CD8-positive, alpha-beta memory T cell (primary cell): ENCODE results near the gene ABCB6. TPM values are rescaled to one million over a fixed set of nuclear protein-coding genes. Genes with fewer than 3 reads are reported as not detected.
A peak's percentile ranks its signal among the peaks of the same experiment; 100 is the strongest.

Experiments
- CTCF ChIA-PET: fragments of 350-600 bp; sonication (Branson Sonifier 250); formaldehyde crosslinking; loops from one replicate; lab custom pipeline; 2021; ENCODE audit warnings: antibody characterized with exemption; lab: Charles Lee
- POLR2A ChIA-PET: fragments of 350-600 bp; sonication (Branson Sonifier 250); formaldehyde crosslinking; loops from one replicate; lab custom pipeline; 2021; ENCODE audit warnings: antibody characterized with exemption; lab: Charles Lee
- DNase-seq, 5 donors: peaks; one replicate each; pipeline versions ENCODE4 v3.0.0 to v3.0.0-alpha.2; 2020 to 2022; ENCODE audit warnings: mixed read lengths in 1 of 5
- H3K27ac ChIP-seq: one replicate; pipeline ENCODE4 v1.7.0; 2013; ENCODE audit warnings: low read depth, mild to moderate bottlenecking, low read length, moderate library complexity
- H3K27me3 ChIP-seq: 2 replicates; pipeline ENCODE4 v1.7.0; 2013; ENCODE audit warnings: low read length, mild to moderate bottlenecking; ENCODE audit not compliant: insufficient read depth, poor library complexity, severe bottlenecking
- H3K36me3 ChIP-seq: 2 replicates; pipeline ENCODE4 v1.7.0; 2013; ENCODE audit warnings: mild to moderate bottlenecking, low read length, moderate library complexity; ENCODE audit not compliant: insufficient read depth
- H3K4me1 ChIP-seq: 2 replicates; pipeline ENCODE4 v1.7.0; 2013; ENCODE audit warnings: mild to moderate bottlenecking, low read length, moderate library complexity; ENCODE audit not compliant: insufficient read depth
- H3K4me3 ChIP-seq: 2 replicates; pipeline ENCODE4 v1.7.0; 2013; ENCODE audit warnings: mild to moderate bottlenecking, low read length
- H3K9me3 ChIP-seq: 2 replicates; pipeline ENCODE4 v1.7.0; 2013; ENCODE audit warnings: mild to moderate bottlenecking, low read length
- H3K27ac Mint-ChIP-seq, 8 donors: one replicate each; pipeline ENCODE4 v1.8.0; 2020 to 2021; ENCODE audit warnings: mixed read lengths in 8 of 8, mild to moderate bottlenecking in 6 of 8, inconsistent platforms in 3 of 8, moderate library complexity in 3 of 8
- H3K27me3 Mint-ChIP-seq, 2 donors: one replicate each; pipeline ENCODE4 v1.8.0; 2020 to 2021; ENCODE audit warnings: mixed read lengths in 2 of 2, mild to moderate bottlenecking in 1 of 2, moderate library complexity in 1 of 2
- H3K36me3 Mint-ChIP-seq, 3 donors: one replicate each; pipeline ENCODE4 v1.8.0; 2020 to 2021; ENCODE audit warnings: mixed read lengths in 3 of 3, inconsistent platforms in 1 of 3, mild to moderate bottlenecking in 1 of 3
- H3K4me1 Mint-ChIP-seq, 3 donors: one replicate each; pipeline ENCODE4 v1.8.0; 2020 to 2021; ENCODE audit warnings: mixed read lengths in 3 of 3, inconsistent platforms in 1 of 3, mild to moderate bottlenecking in 1 of 3
- H3K4me3 Mint-ChIP-seq, 7 donors: one replicate each; pipeline ENCODE4 v1.8.0; 2020 to 2021; ENCODE audit warnings: mixed read lengths in 7 of 7, mild to moderate bottlenecking in 6 of 7, moderate library complexity in 4 of 7, inconsistent platforms in 2 of 7
- H3K9me3 Mint-ChIP-seq, 5 donors: one replicate each; pipeline ENCODE4 v1.8.0; 2020 to 2022; ENCODE audit warnings: mixed read lengths in 5 of 5, mild to moderate bottlenecking in 3 of 5, moderate library complexity in 2 of 5, inconsistent platforms in 1 of 5
- polyA plus RNA-seq: library from polyadenylated mRNA; unstranded; fragments of 300-500 nt; fragmentation: Illumina TruSeq; gene quantifications from one replicate; pipeline ENCODE4 v1.2.3, GENCODE V29; 2021
- total RNA-seq, 2 experiments: library from RNA; stranded (reverse); gene quantifications; one replicate each; pipeline ENCODE4 v1.2.3, GENCODE V29; 2021

ABCB6 gene
- total and polyA plus RNA-seq, 3 experiments from 2014 or later: 2.1 to 22.8 (median 22.1) TPM

DNA sequence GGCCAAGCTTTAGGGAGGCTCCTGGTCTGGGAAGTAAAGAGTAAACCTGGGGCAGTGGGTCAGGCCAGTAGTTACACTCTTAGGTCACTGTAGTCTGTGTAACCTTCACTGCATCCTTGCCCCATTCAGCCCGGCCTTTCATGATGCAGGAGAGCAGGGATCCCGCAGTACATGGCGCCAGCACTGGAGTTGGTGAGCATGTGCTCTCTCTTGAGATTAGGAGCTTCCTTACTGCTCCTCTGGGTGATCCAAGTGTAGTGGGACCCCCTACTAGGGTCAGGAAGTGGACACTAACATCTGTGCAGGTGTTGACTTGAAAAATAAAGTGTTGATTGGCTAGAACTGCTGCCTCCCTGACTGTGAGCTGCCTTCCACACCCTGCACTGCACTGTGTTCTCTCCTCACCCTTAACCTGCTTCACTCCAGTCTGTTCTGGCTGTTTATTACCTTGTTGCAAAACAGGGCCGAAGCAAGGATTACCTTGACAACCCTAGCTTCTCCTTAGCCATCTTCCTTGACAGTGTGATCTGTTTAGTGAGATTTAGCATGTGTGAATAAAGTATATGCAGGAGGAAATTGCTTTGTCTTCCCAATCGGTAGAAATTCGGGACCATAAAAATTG is 35.5 kb downstream of the ABCB6 start:
- Mint-ChIP-seq H3K4me3 (peak overlapping the region in 1 of 7 donors; percentile 67), H3K4me1 (peaks cover 36 to 50% (median 48%) of the 10 kb centered on the region in 3 donors)
- peaks cover 42% of the 10 kb centered on the region for H3K36me3 ChIP-seq

GRCh38 chr2:219182331-219183150 is 36.2 kb downstream of the ABCB6 start:
- Histone ChIP-seq H3K4me1 (peaks cover 29% of the 10 kb centered on the region), H3K27ac (no peak overlapping the region), H3K4me3 (no peak overlapping the region), H3K27me3 (no peaks in the 10 kb centered on the region), H3K36me3 (peaks cover 42% of the 10 kb centered on the region), H3K9me3 (no peaks in the 10 kb centered on the region)
- H3K27me3 Mint-ChIP-seq: no peaks in the 10 kb centered on the region
- H3K9me3 Mint-ChIP-seq: no peaks in the 10 kb centered on the region
- H3K4me3 Mint-ChIP-seq: peak overlapping the region in 2 of 7 donors; percentile 8 to 67
- peaks cover 0 to 77% (median 3%) of the 10 kb centered on the region in 3 donors for H3K36me3 Mint-ChIP-seq
- DNase-seq: no peak
- ChIA-PET CTCF (interaction anchor here (1.2 to 4.0 kb wide), 6 partner anchors 11 to 112 kb away, joined by 3 to 17 read pairs (median 11); partner anchors contain the start of genes DNAJB2 and NHEJ1), POLR2A (interaction anchor here (1.6 kb wide), 1 partner anchor 18 kb away, joined by 6 read pairs; no protein-coding TSS in a partner anchor)
- peak overlapping the region in 7 of 8 donors; percentile 17 to 95 (median 51) for H3K27ac Mint-ChIP-seq
- H3K4me1 Mint-ChIP-seq: peaks cover 38 to 53% (median 51%) of the 10 kb centered on the region in 3 donors

More for the DNA sequence above, 35.5 kb downstream of the ABCB6 start:
- Mint-ChIP-seq H3K27ac (peak overlapping the region in 6 of 8 donors; percentile 30 to 95 (median 60)), H3K27me3 (no peaks in the 10 kb centered on the region), H3K9me3 (no peaks in the 10 kb centered on the region), H3K36me3 (peaks cover 0 to 73% (median 3%) of the 10 kb centered on the region in 3 donors)
- DNase-seq: no peak
- Histone ChIP-seq H3K9me3 (no peaks in the 10 kb centered on the region), H3K27ac (no peak overlapping the region), H3K27me3 (no peaks in the 10 kb centered on the region), H3K4me1 (peaks cover 29% of the 10 kb centered on the region), H3K4me3 (no peak overlapping the region)
- CTCF ChIA-PET: interaction anchor here (1.8 to 4.0 kb wide), 4 partner anchors 16 to 111 kb away, joined by 6 to 17 read pairs (median 14); partner anchors contain the start of gene NHEJ1
- POLR2A ChIA-PET: interaction anchor here (1.6 kb wide), 1 partner anchor 17 kb away, joined by 6 read pairs; no protein-coding TSS in a partner anchor

GRCh38 chr2:219181531-219181930 is 37.2 kb downstream of the ABCB6 start:
- CTCF ChIA-PET: interaction anchor here (0.7 to 4.0 kb wide), 8 partner anchors 10 to 113 kb away, joined by 3 to 17 read pairs (median 10); partner anchors contain the start of genes DNAJB2, GLB1L, NHEJ1 and STK16
- Histone ChIP-seq H3K4me3 (no peak overlapping the region), H3K9me3 (no peaks in the 10 kb centered on the region), H3K27me3 (no peaks in the 10 kb centered on the region), H3K27ac (no peak overlapping the region), H3K36me3 (peaks cover 42% of the 10 kb centered on the region), H3K4me1 (peaks cover 33% of the 10 kb centered on the region)
- POLR2A ChIA-PET: interaction anchor here (2.1 to 3.1 kb wide), 2 partner anchors 25 to 73 kb away, joined by 5 to 16 read pairs; partner anchors contain the start of genes TUBA4A and ZFAND2B
- no peak for DNase-seq
- peak overlapping the region in 1 of 7 donors; percentile 51 for H3K4me3 Mint-ChIP-seq
- H3K4me1 Mint-ChIP-seq: peaks cover 39 to 57% (median 56%) of the 10 kb centered on the region in 3 donors
- H3K27ac Mint-ChIP-seq: peak overlapping the region in 6 of 8 donors; percentile 17 to 89 (median 49)
- H3K27me3 Mint-ChIP-seq: no peaks in the 10 kb centered on the region
- no peaks in the 10 kb centered on the region for H3K9me3 Mint-ChIP-seq
- peaks cover 0 to 80% (median 3%) of the 10 kb centered on the region in 3 donors for H3K36me3 Mint-ChIP-seq

DNA sequence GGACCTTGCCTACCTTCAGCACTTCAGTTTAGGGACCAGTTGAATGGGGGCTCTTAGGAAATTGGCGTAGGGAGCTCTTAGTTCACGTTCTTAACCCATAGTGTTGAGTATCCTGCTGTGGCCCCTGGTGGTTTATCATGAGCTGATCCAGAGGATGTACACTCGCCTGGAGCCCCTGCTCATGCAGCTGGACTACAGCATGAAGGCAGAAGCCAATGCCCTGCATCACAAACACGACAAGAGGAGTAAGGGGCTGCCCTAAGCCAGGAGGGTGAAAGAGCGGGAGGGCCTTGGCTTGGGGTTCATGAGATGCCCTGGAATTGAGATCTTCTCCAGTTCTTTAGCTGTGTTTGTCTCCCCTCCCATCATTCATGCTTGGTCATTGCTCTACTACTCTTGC is 37.8 kb downstream of the ABCB6 start:
- Mint-ChIP-seq H3K27me3 (no peaks in the 10 kb centered on the region), H3K4me1 (peaks cover 41 to 59% (median 57%) of the 10 kb centered on the region in 3 donors), H3K36me3 (peaks cover 0 to 80% (median 3%) of the 10 kb centered on the region in 3 donors), H3K27ac (peak overlapping the region in 6 of 8 donors; percentile 34 to 100 (median 66)), H3K9me3 (no peaks in the 10 kb centered on the region), H3K4me3 (peak overlapping the region in 3 of 7 donors; percentile 9 to 98 (median 29))
- DNase-seq: no peak
- Histone ChIP-seq H3K27me3 (no peaks in the 10 kb centered on the region), H3K27ac (no peak overlapping the region), H3K36me3 (peaks cover 42% of the 10 kb centered on the region), H3K4me3 (no peak overlapping the region), H3K9me3 (no peaks in the 10 kb centered on the region), H3K4me1 (peaks cover 35% of the 10 kb centered on the region)
- POLR2A ChIA-PET: interaction anchor here (2.1 to 3.1 kb wide), 2 partner anchors 25 to 74 kb away, joined by 5 to 16 read pairs; partner anchors contain the start of genes TUBA4A and ZFAND2B
- CTCF ChIA-PET: interaction anchor here (1.0 to 4.0 kb wide), 8 partner anchors 10 to 118 kb away, joined by 3 to 17 read pairs (median 7); partner anchors contain the start of genes GLB1L and STK16

DNA sequence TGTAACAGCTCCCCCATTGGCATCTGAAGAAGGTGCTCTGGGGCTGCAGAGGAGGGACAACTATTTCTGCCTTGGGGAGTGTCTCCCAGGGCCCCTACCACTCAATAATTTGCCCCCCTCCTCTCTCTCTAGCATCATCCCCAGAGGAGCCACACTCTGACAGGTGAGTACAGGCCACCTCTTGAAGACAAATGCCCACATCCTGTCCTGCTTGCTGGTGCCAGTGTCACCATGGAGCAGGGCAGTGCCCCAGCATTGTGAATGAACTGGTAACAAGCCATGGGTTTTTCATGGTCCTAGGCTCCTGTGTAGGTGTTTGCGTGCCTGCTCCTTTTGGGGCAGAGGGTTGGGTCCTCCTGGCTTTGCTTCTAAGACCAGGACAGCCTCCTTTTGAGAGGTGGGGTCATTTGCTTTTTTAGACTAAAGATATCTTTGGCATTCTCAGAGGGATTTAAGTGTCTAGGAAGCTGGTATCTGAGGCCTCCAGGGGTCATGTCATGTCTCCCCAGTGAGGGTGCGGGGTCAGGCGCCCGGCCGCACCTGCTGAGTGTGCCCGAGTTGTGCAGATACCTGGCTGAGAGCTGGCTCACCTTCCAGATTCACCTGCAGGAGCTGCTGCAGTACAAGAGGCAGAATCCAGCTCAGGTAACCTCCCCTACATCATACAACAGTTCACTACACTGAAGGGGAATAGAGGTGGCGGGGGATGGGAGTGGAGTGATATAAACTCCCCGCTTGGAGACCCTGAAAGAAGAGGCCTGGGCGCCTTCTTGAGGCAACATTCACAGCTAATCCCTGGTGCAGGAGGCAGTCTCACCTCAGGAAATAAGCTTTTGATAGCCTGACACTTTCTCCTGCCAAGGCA is 38.9 kb downstream of the ABCB6 start:
- H3K27ac ChIP-seq: no peak overlapping the region
- H3K36me3 Mint-ChIP-seq: peaks cover 0 to 78% (median 3%) of the 10 kb centered on the region in 3 donors
- H3K9me3 Mint-ChIP-seq: no peaks in the 10 kb centered on the region
- peak overlapping the region; percentile 86 to 100 (median 97) for H3K27ac Mint-ChIP-seq
- H3K4me1 Mint-ChIP-seq: peaks cover 50 to 70% (median 65%) of the 10 kb centered on the region in 3 donors
- ChIA-PET CTCF (interaction anchor here (0.7 to 4.0 kb wide), 10 partner anchors 8 to 119 kb away, joined by 3 to 17 read pairs (median 6); partner anchors contain the start of genes GLB1L, STK16 and ZFAND2B), POLR2A (interaction anchor here (1.0 to 3.1 kb wide), 4 partner anchors 21 to 75 kb away, joined by 3 to 16 read pairs (median 4); partner anchors contain the start of genes TUBA4A and ZFAND2B)
- H3K9me3 ChIP-seq: no peaks in the 10 kb centered on the region
- no peaks in the 10 kb centered on the region for H3K27me3 ChIP-seq
- no peak for DNase-seq
- H3K27me3 Mint-ChIP-seq: no peaks in the 10 kb centered on the region
- peaks cover 46% of the 10 kb centered on the region for H3K4me1 ChIP-seq
- peaks cover 42% of the 10 kb centered on the region for H3K36me3 ChIP-seq
- peak overlapping the region; percentile 87 to 98 (median 96) for H3K4me3 Mint-ChIP-seq
- H3K4me3 ChIP-seq: no peak overlapping the region

GRCh38 chr2:219178377-219179175 is 40.2 kb downstream of the ABCB6 start:
- Histone ChIP-seq H3K27me3 (no peaks in the 10 kb centered on the region), H3K36me3 (peaks cover 46% of the 10 kb centered on the region), H3K27ac (peak overlapping the region; percentile 85), H3K4me3 (peak overlapping the region; percentile 64), H3K4me1 (peaks cover 54% of the 10 kb centered on the region), H3K9me3 (no peaks in the 10 kb centered on the region)
- Mint-ChIP-seq H3K27ac (peak overlapping the region; percentile 79 to 100 (median 96)), H3K27me3 (no peaks in the 10 kb centered on the region), H3K4me3 (peak overlapping the region; percentile 87 to 98 (median 96)), H3K36me3 (peaks cover 0 to 80% (median 7%) of the 10 kb centered on the region in 3 donors), H3K4me1 (peaks cover 58 to 77% (median 73%) of the 10 kb centered on the region in 3 donors), H3K9me3 (no peaks in the 10 kb centered on the region)
- POLR2A ChIA-PET: interaction anchor here (1.0 to 3.1 kb wide), 3 partner anchors 28 to 101 kb away, joined by 3 to 16 read pairs (median 4); partner anchors contain the start of genes DNAJB2 and ZFAND2B
- CTCF ChIA-PET: interaction anchor here (0.7 to 3.2 kb wide), 4 partner anchors 7 to 66 kb away, joined by 3 to 11 read pairs (median 6); partner anchors contain the start of gene ZFAND2B
- peak in 3 of 5 donors; percentile 40 to 51 (median 47) for DNase-seq
